NT2/D1 (cell line): ENCODE results near the gene ZNF627.
"Not testable (repeated sequence)": the region's sequence is repeated elsewhere in the genome, so short reads cannot be mapped to it uniquely, and the experiment has no call there.

ENCODE experiments used
- DNase-seq: peaks from one replicate; pipeline ENCODE4 v3.0.0-alpha.2; 2011; ENCODE audit warnings: low read depth, low spot score
- H3K27me3 ChIP-seq: 2 replicates; pipeline ENCODE4 v1.6.0; 2011; ENCODE audit warnings: mild to moderate bottlenecking; ENCODE audit not compliant: insufficient read length, insufficient read depth
- H3K36me3 ChIP-seq: 2 replicates; pipeline ENCODE4 v1.6.1; 2011; ENCODE audit warnings: mild to moderate bottlenecking, low read length, mixed read lengths; ENCODE audit not compliant: insufficient read depth, insufficient read length
- H3K4me1 ChIP-seq: 2 replicates; pipeline ENCODE4 v1.5.1; 2011; ENCODE audit not compliant: insufficient read depth, insufficient read length
- H3K4me3 ChIP-seq: 2 replicates; pipeline ENCODE4 v1.5.1; 2011; ENCODE audit warnings: low read depth; ENCODE audit not compliant: insufficient read length
- H3K9ac ChIP-seq: 2 replicates; pipeline ENCODE4 v1.6.0; 2011; ENCODE audit warnings: low read depth; ENCODE audit not compliant: insufficient read length
- H3K9me3 ChIP-seq: 2 replicates; pipeline ENCODE4 v1.5.1; 2011; ENCODE audit warnings: mild to moderate bottlenecking, low read length; ENCODE audit not compliant: insufficient read depth
- SUZ12 ChIP-seq: IDR thresholded peaks from 2 replicates; pipeline ENCODE4 v1.6.1; 2011; ENCODE audit not compliant: insufficient read length, insufficient read depth; ENCODE audit errors: extremely low read depth
- YY1 ChIP-seq: IDR thresholded peaks from 2 replicates; pipeline ENCODE4 v1.6.1; 2011; ENCODE audit not compliant: insufficient read length, insufficient read depth
- ZNF274 ChIP-seq: IDR thresholded peaks from 2 replicates; pipeline ENCODE4 v1.6.1; 2011; ENCODE audit warnings: mild to moderate bottlenecking, low read depth, low read length

Gene ZNF627

DNA sequence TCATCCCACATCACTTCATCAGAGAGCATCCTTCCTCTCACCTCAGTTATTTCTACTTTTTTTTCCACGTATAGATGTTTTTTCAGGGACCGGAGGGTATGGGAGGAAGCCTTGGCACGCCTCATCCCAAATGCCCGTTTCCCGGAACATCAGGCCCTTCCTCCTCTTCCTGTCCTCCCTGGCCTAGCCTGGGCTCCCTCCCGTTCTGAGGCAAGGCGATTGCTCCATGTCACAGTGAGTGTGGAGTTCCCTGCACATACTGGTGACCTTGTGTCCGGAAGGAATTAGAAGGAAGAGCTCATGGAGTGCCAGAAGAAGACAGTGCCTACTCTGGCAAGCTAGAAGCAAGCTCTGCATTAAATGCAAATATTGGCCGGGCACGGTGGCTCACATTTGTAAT is 1.1 kb upstream of the ZNF627 start:
- Histone ChIP-seq H3K4me1 (peaks cover 3% of the 10 kb centered on the region), H3K36me3 (peaks cover 24% of the 10 kb centered on the region), H3K9me3 (no peaks in the 10 kb centered on the region), H3K27me3 (no peaks in the 10 kb centered on the region), H3K9ac (peak overlapping the region; percentile 36), H3K4me3 (no peak overlapping the region)
- no peak for TF ChIP-seq SUZ12
- no peak for TF ChIP-seq YY1
- no peak for TF ChIP-seq ZNF274
- DNase-seq, result no peak

GRCh38 chr19:11598103-11598483 is 810 bp downstream of the ZNF627 start:
- Histone ChIP-seq H3K4me3 (peak overlapping the region; percentile 98), H3K9me3 (peaks cover 12% of the 10 kb centered on the region; the same call in 1 of the 2 replicates), H3K9ac (peak overlapping the region; percentile 98), H3K27me3 (no peaks in the 10 kb centered on the region), H3K4me1 (peaks cover 3% of the 10 kb centered on the region), H3K36me3 (peaks cover 38% of the 10 kb centered on the region)
- no peak for TF ChIP-seq SUZ12
- TF ChIP-seq YY1, result no peak
- no peak for TF ChIP-seq ZNF274
- DNase-seq, result no peak

GRCh38 chr19:11598746-11599145 is 1.5 kb downstream of the ZNF627 start:
- Histone ChIP-seq H3K4me3 (no peak overlapping the region), H3K36me3 (peaks cover 45% of the 10 kb centered on the region), H3K9ac (peak overlapping the region; percentile 34), H3K4me1 (peaks cover 3% of the 10 kb centered on the region), H3K9me3 (peaks cover 17% of the 10 kb centered on the region), H3K27me3 (no peaks in the 10 kb centered on the region)
- DNase-seq, result no peak
- no peak for TF ChIP-seq YY1
- no peak for TF ChIP-seq ZNF274
- no peak for TF ChIP-seq SUZ12

DNA sequence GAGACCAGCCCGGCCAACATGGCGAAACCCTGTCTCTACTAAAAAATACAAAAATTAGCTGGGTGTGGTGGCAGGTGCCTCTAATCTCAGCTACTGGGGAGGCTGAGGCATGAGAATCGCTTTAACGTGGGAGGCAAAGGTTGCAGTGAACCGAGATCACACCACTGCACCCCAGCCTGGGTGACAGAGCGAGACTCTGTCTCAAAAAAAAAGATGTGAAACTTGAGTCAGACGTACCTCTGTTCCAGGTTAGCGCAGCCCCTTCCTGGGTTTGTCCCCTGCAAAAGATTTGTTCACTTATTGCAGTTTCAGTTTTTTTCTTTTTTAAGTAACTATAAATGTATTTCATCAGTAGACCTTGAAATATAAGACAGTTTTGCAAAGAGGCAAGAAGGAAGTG is 2.4 kb downstream of the ZNF627 start:
- H3K27me3 ChIP-seq, H3K4me3 ChIP-seq, H3K4me1 ChIP-seq, H3K9ac ChIP-seq, DNase-seq: not testable (repeated sequence)
- H3K9me3 ChIP-seq, result peaks cover 27% of the 10 kb centered on the region
- peaks cover 54% of the 10 kb centered on the region for H3K36me3 ChIP-seq

GRCh38 chr19:11606484-11606883 is 9.2 kb downstream of the ZNF627 start:
- DNase-seq, result no peak
- Histone ChIP-seq H3K4me1 (no peaks in the 10 kb centered on the region), H3K9ac (no peak overlapping the region), H3K36me3 (peaks cover 64% of the 10 kb centered on the region), H3K27me3 (no peaks in the 10 kb centered on the region), H3K9me3 (peaks cover 59% of the 10 kb centered on the region), H3K4me3 (no peak overlapping the region)
- TF ChIP-seq ZNF274, result no peak
- TF ChIP-seq YY1, result no peak
- TF ChIP-seq SUZ12, result no peak

DNA sequence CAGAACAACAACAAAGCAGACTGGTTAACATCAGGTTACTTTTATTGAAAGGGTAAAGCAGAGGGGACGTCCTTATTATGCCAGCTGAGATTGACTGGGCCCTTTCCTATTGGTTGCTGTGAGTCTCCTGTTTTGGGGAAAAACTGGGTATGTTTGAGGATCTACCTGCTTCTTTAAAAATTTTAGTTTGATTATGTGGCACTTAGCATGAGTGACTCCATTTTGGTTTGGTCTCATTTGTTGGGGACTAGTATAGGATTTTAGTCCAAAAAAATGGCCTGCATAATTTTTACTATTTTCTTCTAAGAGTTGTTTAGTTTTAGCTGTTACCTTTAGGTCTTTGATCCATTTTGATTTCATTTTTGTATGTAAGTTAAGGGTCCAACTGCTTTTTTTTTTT is 14.4 kb downstream of the ZNF627 start:
- peaks cover 58% of the 10 kb centered on the region for H3K9me3 ChIP-seq
- no peaks in the 10 kb centered on the region for H3K4me1 ChIP-seq
- H3K9ac ChIP-seq, result no peak overlapping the region
- no peaks in the 10 kb centered on the region for H3K27me3 ChIP-seq
- peaks cover 54% of the 10 kb centered on the region for H3K36me3 ChIP-seq
- no peak for DNase-seq
- no peak overlapping the region for H3K4me3 ChIP-seq
- no peak for TF ChIP-seq ZNF274
- TF ChIP-seq YY1, result no peak

GRCh38 chr19:11612816-11613511 is 15.7 kb downstream of the ZNF627 start:
- no peak for DNase-seq
- no peak overlapping the region for H3K9ac ChIP-seq
- no peak overlapping the region for H3K4me3 ChIP-seq
- H3K27me3 ChIP-seq, result no peaks in the 10 kb centered on the region
- H3K4me1 ChIP-seq, result no peaks in the 10 kb centered on the region
- H3K9me3 ChIP-seq, result peaks cover 64% of the 10 kb centered on the region
- peaks cover 56% of the 10 kb centered on the region for H3K36me3 ChIP-seq
- TF ChIP-seq ZNF274 (no peak), YY1 (no peak)

GRCh38 chr19:11617180-11618062 is 20.1 kb downstream of the ZNF627 start:
- no peak for DNase-seq
- Histone ChIP-seq H3K4me1 (no peaks in the 10 kb centered on the region), H3K27me3 (no peaks in the 10 kb centered on the region), H3K9me3 (peaks cover 62% of the 10 kb centered on the region), H3K4me3 (no peak overlapping the region), H3K9ac (no peak overlapping the region), H3K36me3 (peaks cover 77% of the 10 kb centered on the region)
- TF ChIP-seq ZNF274 (peak; percentile 79), YY1 (no peak), SUZ12 (no peak)
